ENCODE results near the gene SUPT7L.
"Not testable (repeated sequence)": the region's sequence is repeated elsewhere in the genome, so short reads cannot be mapped to it uniquely, and the experiment has no call there.

Gene SUPT7L

GRCh38 chr2:27638037-27638637 lies 25.3 kb downstream of the SUPT7L start:
- DNase-seq (ENCODE audit: low read depth in 2 of 2): no peak

GRCh38 chr2:27636766-27637165 lies 26.6 kb downstream of the SUPT7L start:
- DNase-seq (ENCODE audit: low read depth in 2 of 2): no peak

- no peak for DNase-seq (ENCODE audit: low read depth in 2 of 2)
Measured at GRCh38 chr2:27634291-27634690, 29.1 kb downstream of the SUPT7L start.

GRCh38 chr2:27630257-27630656 lies 33.2 kb downstream of the SUPT7L start:
- DNase-seq (ENCODE audit: low read depth in 2 of 2): not testable (repeated sequence)

GRCh38 chr2:27628767-27629709 lies 34.4 kb downstream of the SUPT7L start, which contains the start of the genes CCDC121 and GPN1:
Gene CCDC121, minus strand, starts transcription at chr2:27629012. Its CDS starts 1,213 bp downstream, at chr2:27627799.
Gene GPN1, plus strand, starts transcription at chr2:27629050. Its CDS starts 9 bp downstream, at chr2:27629059.
- peak; percentile 78 to 84 for DNase-seq (ENCODE audit: low read depth in 2 of 2)

GRCh38 chr2:27627963-27628766 lies 35.2 kb downstream of the SUPT7L start:
- DNase-seq (ENCODE audit: low read depth in 2 of 2): no peak

- DNase-seq (ENCODE audit: low read depth in 2 of 2): not testable (repeated sequence)
Measured at GRCh38 chr2:27626921-27627320, 36.5 kb downstream of the SUPT7L start.

- DNase-seq (ENCODE audit: low read depth in 2 of 2): not testable (repeated sequence)
Measured at GRCh38 chr2:27626323-27626722, 37.1 kb downstream of the SUPT7L start.

- no peak for DNase-seq (ENCODE audit: low read depth in 2 of 2)
Measured at GRCh38 chr2:27624943-27625342, 38.5 kb downstream of the SUPT7L start.

GRCh38 chr2:27622921-27623384 lies 40.5 kb downstream of the SUPT7L start:
- no peak for DNase-seq (ENCODE audit: low read depth in 2 of 2)

- no peak for DNase-seq (ENCODE audit: low read depth in 2 of 2)
Measured at GRCh38 chr2:27621524-27621923, 41.9 kb downstream of the SUPT7L start.

- no peak for DNase-seq (ENCODE audit: low read depth in 2 of 2)
Measured at GRCh38 chr2:27615316-27615715, 48.1 kb downstream of the SUPT7L start.

- no peak for DNase-seq (ENCODE audit: low read depth in 2 of 2)
Measured at GRCh38 chr2:27613985-27614384, 49.4 kb downstream of the SUPT7L start.

GRCh38 chr2:27606611-27607010 lies 56.8 kb downstream of the SUPT7L start:
- DNase-seq (ENCODE audit: low read depth in 2 of 2): no peak
